CD14-positive monocyte (primary cell): ENCODE measurements around the gene PPFIA4. TPM values are rescaled to one million over a fixed set of nuclear protein-coding genes. Genes with fewer than 3 reads are reported as not detected.

Source experiments
- DNase-seq, 3 donors: peaks; one replicate each; pipeline ENCODE4 v3.0.0-alpha.2; 2011 to 2022
- H2AFZ ChIP-seq: 2 replicates; pipeline ENCODE4 v1.6.0; 2012; ENCODE audit warnings: mild to moderate bottlenecking, low read depth, low read length, inconsistent platforms; ENCODE audit not compliant: insufficient read depth, poor library complexity, severe bottlenecking
- H3K27ac ChIP-seq, 2 donors: 1 replicate in 1 of 2; 2 replicates in 1 of 2; pipeline ENCODE4 v1.5.1; 2012 to 2013; ENCODE audit warnings: low read length in 2 of 2, control low read depth in 1 of 2, inconsistent platforms in 1 of 2, low read depth in 1 of 2, mild to moderate bottlenecking in 1 of 2
- H3K27me3 ChIP-seq, 2 donors: one replicate each; pipeline versions ENCODE4 v1.6.0 to v1.6.1; 2011 to 2013; ENCODE audit warnings: low read length in 2 of 2; ENCODE audit not compliant: control insufficient read depth in 2 of 2, insufficient read depth in 2 of 2
- H3K36me3 ChIP-seq, 2 donors: replicated peaks in 1 of 2; 1 replicate in 1 of 2; 2 replicates in 1 of 2; pipeline versions ENCODE4 v1.5.1 to v1.6.1; 2012 to 2013; ENCODE audit warnings: low read length in 2 of 2, control low read depth in 1 of 2, inconsistent platforms in 1 of 2, mild to moderate bottlenecking in 1 of 2; ENCODE audit not compliant: insufficient read depth in 2 of 2, control insufficient read depth in 1 of 2
- H3K4me1 ChIP-seq, 2 donors: 1 replicate in 1 of 2; 2 replicates in 1 of 2; pipeline versions ENCODE4 v1.5.1 to v1.6.1; 2012 to 2013; ENCODE audit warnings: low read length in 2 of 2, control low read depth in 1 of 2, inconsistent platforms in 1 of 2, mild to moderate bottlenecking in 1 of 2, moderate library complexity in 1 of 2; ENCODE audit not compliant: insufficient read depth in 2 of 2, control insufficient read depth in 1 of 2
- H3K4me2 ChIP-seq: replicated peaks from 2 replicates; pipeline ENCODE3; 2012; ENCODE audit warnings: low read length, moderate library complexity, mild to moderate bottlenecking; ENCODE audit not compliant: poor library complexity, severe bottlenecking; ENCODE audit errors: extremely low read depth
- H3K4me3 ChIP-seq, 3 experiments: fragments of 200-600 bp in 1 of 3; sonication (generic) in 1 of 3; replicated peaks in 1 of 3; 1 replicate in 2 of 3; 2 replicates in 1 of 3; pipeline ENCODE4 v1.5.1; 2011 to 2013; ENCODE audit warnings: low read length in 3 of 3, mild to moderate bottlenecking in 3 of 3, control low read depth in 2 of 3, low read depth in 2 of 3, inconsistent platforms in 1 of 3, moderate library complexity in 1 of 3
- H3K79me2 ChIP-seq: 2 replicates; pipeline ENCODE4 v1.6.0; 2012; ENCODE audit warnings: mild to moderate bottlenecking, control low read depth, inconsistent platforms, low read length, moderate library complexity; ENCODE audit not compliant: insufficient read depth
- H3K9ac ChIP-seq: 2 replicates; pipeline ENCODE4 v1.6.0; 2017; ENCODE audit warnings: low read length, mild to moderate bottlenecking; ENCODE audit not compliant: insufficient read depth, poor library complexity, severe bottlenecking
- H3K9me3 ChIP-seq, 2 donors: replicated peaks in 1 of 2; 1 replicate in 1 of 2; 2 replicates in 1 of 2; pipeline versions ENCODE4 v1.5.1 to v1.6.1; 2012 to 2013; ENCODE audit warnings: low read length in 2 of 2, control low read depth in 1 of 2; ENCODE audit not compliant: control insufficient read depth in 1 of 2, insufficient read depth in 1 of 2
- H4K20me1 ChIP-seq: 2 replicates; pipeline ENCODE4 v1.6.0; 2012; ENCODE audit warnings: mild to moderate bottlenecking, low read length, control low read depth, moderate library complexity; ENCODE audit not compliant: insufficient read depth
- H3K27ac Mint-ChIP-seq, 7 donors: one replicate each; pipeline ENCODE4 v1.8.0; 2020; ENCODE audit warnings: mild to moderate bottlenecking in 7 of 7, mixed read lengths in 7 of 7, moderate library complexity in 6 of 7, inconsistent platforms in 2 of 7
- H3K27me3 Mint-ChIP-seq, 3 donors: one replicate each; pipeline ENCODE4 v1.8.0; 2021 to 2022; ENCODE audit warnings: low read depth in 3 of 3, mild to moderate bottlenecking in 3 of 3, mixed read lengths in 3 of 3, moderate library complexity in 3 of 3, inconsistent platforms in 1 of 3
- H3K36me3 Mint-ChIP-seq, 2 donors: one replicate each; pipeline ENCODE4 v1.8.0; 2020; ENCODE audit warnings: mixed read lengths in 2 of 2, inconsistent platforms in 1 of 2, mild to moderate bottlenecking in 1 of 2
- H3K4me1 Mint-ChIP-seq: one replicate; pipeline ENCODE4 v1.8.0; 2020; ENCODE audit warnings: mild to moderate bottlenecking, mixed read lengths
- H3K4me3 Mint-ChIP-seq, 2 donors: one replicate each; pipeline ENCODE4 v1.8.0; 2020; ENCODE audit warnings: mild to moderate bottlenecking in 2 of 2, mixed read lengths in 2 of 2, moderate library complexity in 1 of 2
- H3K9me3 Mint-ChIP-seq, 7 donors: one replicate each; pipeline ENCODE4 v1.8.0; 2020 to 2022; ENCODE audit warnings: mixed read lengths in 7 of 7, mild to moderate bottlenecking in 6 of 7, moderate library complexity in 6 of 7, inconsistent platforms in 2 of 7
- CTCF ChIP-seq: fragments of 200-600 bp; IDR thresholded peaks from one replicate; pipeline ENCODE4 v1.8.0; 2022; ENCODE audit warnings: antibody characterized with exemption, mild to moderate bottlenecking
- WGBS: methylation state at CpG from one replicate; pipeline ENCODE4 v1.1.5; 2013; ENCODE audit warnings: missing lambda C conversion rate; ENCODE audit not compliant: insufficient coverage; 5-methylcytosine and 5-hydroxymethylcytosine counted together
- intact Hi-C, 2 donors: fragments of 100-400 bp; cut with micrococcal nuclease; formaldehyde crosslinking; loops; one replicate each; pipeline versions ENCODE4 v1.15.0 to v1.15.1; 2023
- polyA plus RNA-seq, 3 donors: library from polyadenylated mRNA; depleted of rRNA in 1 of 3; unstranded in 2 of 3; stranded (reverse) in 1 of 3; fragments of 300-500 nt in 2 of 3; fragments of >200 nt in 1 of 3; fragmentation: Illumina TruSeq in 2 of 3; gene quantifications; 1 replicate in 2 of 3; 2 replicates in 1 of 3; pipeline ENCODE4 v1.2.3, GENCODE V29; 2012 to 2021

The PPFIA4 gene
- polyA plus RNA-seq, 3 donors = 0.52 to 1.0 (median 0.97) TPM

DNA sequence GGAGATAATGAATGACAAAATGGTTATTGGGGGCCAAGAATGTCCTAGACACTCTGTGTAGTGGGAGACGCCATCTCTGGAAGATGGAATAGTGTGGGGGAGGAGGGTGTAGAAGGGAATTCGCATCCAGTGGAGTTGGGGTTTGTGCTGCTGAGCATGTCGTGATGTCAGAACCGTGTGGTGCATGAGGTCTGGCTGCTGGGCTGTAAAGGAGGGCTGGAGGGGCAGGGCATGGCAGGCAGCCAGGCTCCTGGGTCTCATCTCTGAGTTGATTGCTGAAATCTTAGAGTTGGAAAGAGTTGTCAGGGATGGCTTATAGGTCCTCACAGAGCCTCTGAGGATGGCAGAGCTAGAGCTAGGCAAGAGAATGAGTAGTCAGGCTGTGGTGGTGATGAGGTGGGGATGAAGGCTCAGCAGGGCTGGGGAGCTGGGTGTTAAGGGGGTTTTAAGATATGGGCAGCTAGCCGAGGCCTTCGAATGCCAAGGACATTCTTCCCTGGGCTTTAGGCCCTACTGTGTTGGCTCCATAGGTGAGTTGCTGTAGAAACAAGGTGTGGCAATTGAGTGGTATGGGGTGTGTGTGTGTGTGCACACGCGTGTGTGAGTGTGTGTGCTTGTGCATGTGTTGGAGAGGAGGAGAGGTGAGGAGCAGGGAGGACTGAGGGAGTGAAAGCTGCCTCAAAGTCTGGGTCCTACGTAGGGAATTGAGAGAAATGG is 1.9 kb downstream of the PPFIA4 start:
- Mint-ChIP-seq H3K27me3 (peaks cover 21 to 28% (median 27%) of the 10 kb centered on the region in 3 donors), H3K27ac (no peak overlapping the region), H3K36me3 (peaks cover 20 to 22% of the 10 kb centered on the region in 2 donors), H3K4me1 (peaks cover 12% of the 10 kb centered on the region), H3K4me3 (peak overlapping the region in 1 of 2 donors; percentile 4), H3K9me3 (peaks cover 0 to 6% (median 3%) of the 10 kb centered on the region in 7 donors)
- no peak overlapping the region for H3K9ac ChIP-seq
- TF ChIP-seq CTCF = no peak
- peaks cover 11 to 13% of the 10 kb centered on the region in 2 donors for H3K4me1 ChIP-seq
- intact Hi-C loops = no loop called here
- peaks cover 10 to 22% of the 10 kb centered on the region in 2 donors for H3K36me3 ChIP-seq
- no peaks in the 10 kb centered on the region for H3K79me2 ChIP-seq
- H2AFZ ChIP-seq = no peak overlapping the region
- H3K9me3 ChIP-seq = no peaks in the 10 kb centered on the region
- peak in 1 of 3 donors; percentile 1 for DNase-seq
- no peak overlapping the region for H3K4me3 ChIP-seq
- peaks cover 12 to 21% of the 10 kb centered on the region in 2 donors for H3K27me3 ChIP-seq
- no peak overlapping the region for H3K27ac ChIP-seq
- 90% methylated on average over 9 of the region's 9 CpGs for WGBS
- H4K20me1 ChIP-seq = no peaks in the 10 kb centered on the region
- no peak overlapping the region for H3K4me2 ChIP-seq

DNA sequence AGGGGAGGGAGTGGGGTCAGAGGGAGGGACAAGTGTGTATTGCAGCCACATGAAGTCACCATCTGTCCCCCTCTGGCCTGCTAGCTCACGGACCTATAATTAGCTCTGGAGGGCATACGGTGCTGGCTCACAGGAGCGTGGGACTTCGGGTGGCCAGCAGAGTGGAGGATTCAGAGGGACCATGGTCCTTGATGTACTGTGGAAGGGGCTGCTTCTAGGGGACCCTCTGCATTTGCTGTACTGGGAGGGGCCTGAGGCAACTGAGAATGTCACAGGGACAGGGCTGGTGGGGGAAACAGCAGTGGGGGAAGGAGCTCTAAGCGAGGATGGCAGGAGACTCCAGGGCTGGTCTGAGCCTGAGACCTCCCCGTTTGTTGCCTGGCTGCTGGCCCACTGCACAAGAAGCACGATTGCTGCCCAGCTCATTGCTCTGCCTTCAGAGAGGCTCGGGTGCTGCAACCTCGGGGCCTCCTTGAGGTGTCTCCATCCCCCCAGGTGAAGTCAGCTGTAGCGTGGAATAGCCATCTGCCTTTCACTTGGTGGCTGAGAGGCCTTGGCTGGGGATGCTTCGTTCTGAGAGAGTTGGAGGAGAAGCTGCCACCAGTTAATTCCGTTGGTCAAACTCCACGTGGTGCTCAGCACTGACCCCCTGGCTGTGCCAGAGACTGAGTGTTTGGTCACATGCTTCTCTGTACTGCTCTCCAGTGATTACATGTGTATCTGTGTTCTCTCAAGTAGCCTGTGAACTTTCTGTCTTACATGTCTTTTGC is 2.7 kb downstream of the PPFIA4 start:
- WGBS = 92% methylated on average over 12 of the region's 13 CpGs
- Histone ChIP-seq H3K79me2 (no peaks in the 10 kb centered on the region), H2AFZ (no peak overlapping the region), H3K27me3 (peaks cover 12 to 21% of the 10 kb centered on the region in 2 donors), H4K20me1 (no peaks in the 10 kb centered on the region), H3K9ac (no peak overlapping the region), H3K4me1 (peaks cover 11 to 13% of the 10 kb centered on the region in 2 donors), H3K4me2 (no peak overlapping the region), H3K4me3 (no peak overlapping the region), H3K27ac (no peak overlapping the region), H3K36me3 (peaks cover 3 to 15% of the 10 kb centered on the region in 2 donors), H3K9me3 (no peaks in the 10 kb centered on the region)
- H3K9me3 Mint-ChIP-seq = peaks cover 0 to 6% (median 3%) of the 10 kb centered on the region in 7 donors
- intact Hi-C loops = no loop called here
- peaks cover 12% of the 10 kb centered on the region for H3K4me1 Mint-ChIP-seq
- peak in 1 of 3 donors; percentile 3 for DNase-seq
- no peak overlapping the region for H3K27ac Mint-ChIP-seq
- peaks cover 21 to 28% (median 27%) of the 10 kb centered on the region in 3 donors for H3K27me3 Mint-ChIP-seq
- H3K36me3 Mint-ChIP-seq = peaks cover 13 to 17% of the 10 kb centered on the region in 2 donors
- peak overlapping the region in 1 of 2 donors; percentile 7 for H3K4me3 Mint-ChIP-seq
- TF ChIP-seq CTCF = no peak
